Mesendoderm (in vitro differentiated cells): ENCODE results near the gene PLD5.
A peak's percentile ranks its signal among the peaks of the same experiment; 100 is the strongest.
"Not testable (repeated sequence)": the region's sequence is repeated elsewhere in the genome, so short reads cannot be mapped to it uniquely, and the experiment has no call there.

Experiments used
- DNase-seq: peaks from one replicate; pipeline ENCODE4 v3.0.0; 2013
- H2AK5ac ChIP-seq: 2 replicates; pipeline ENCODE4 v1.6.1; 2013; ENCODE audit warnings: low read length, inconsistent platforms
- H2BK120ac ChIP-seq: 2 replicates; pipeline ENCODE4 v1.6.1; 2013; ENCODE audit warnings: low read depth, mild to moderate bottlenecking, low read length, moderate library complexity, mixed read lengths
- H2BK15ac ChIP-seq: replicated peaks from 2 replicates; pipeline ENCODE4 v1.6.1; 2013; ENCODE audit warnings: low read depth, mild to moderate bottlenecking, moderate library complexity
- H2BK5ac ChIP-seq: 2 replicates; pipeline ENCODE4 v1.6.1; 2013; ENCODE audit warnings: low read length, inconsistent platforms
- H3K18ac ChIP-seq: 2 replicates; pipeline ENCODE4 v1.6.1; 2013; ENCODE audit warnings: mild to moderate bottlenecking, low read length, mixed read lengths
- H3K23ac ChIP-seq: one replicate; pipeline ENCODE4 v1.6.1; 2013; ENCODE audit warnings: low read length
- H3K27ac ChIP-seq: 2 replicates; pipeline ENCODE4 v1.5.1; 2013; ENCODE audit warnings: low read depth, mild to moderate bottlenecking, inconsistent platforms, low read length, moderate library complexity
- H3K27me3 ChIP-seq: 2 replicates; pipeline ENCODE4 v1.6.1; 2013; ENCODE audit warnings: low read length, control low read depth, mild to moderate bottlenecking, inconsistent platforms; ENCODE audit not compliant: insufficient read depth, poor library complexity
- H3K36me3 ChIP-seq: 2 replicates; pipeline ENCODE4 v1.6.1; 2013; ENCODE audit warnings: low read length, inconsistent platforms; ENCODE audit not compliant: control insufficient read depth, insufficient read depth
- H3K4ac ChIP-seq: one replicate; pipeline ENCODE4 v1.6.1; 2013; ENCODE audit warnings: low read depth, mild to moderate bottlenecking, low read length, moderate library complexity
- H3K4me1 ChIP-seq: 2 replicates; pipeline ENCODE4 v1.6.1; 2013; ENCODE audit warnings: low read depth, low read length, inconsistent platforms; ENCODE audit not compliant: control insufficient read depth
- H3K4me2 ChIP-seq: 2 replicates; pipeline ENCODE4 v1.6.1; 2013; ENCODE audit warnings: low read length
- H3K4me3 ChIP-seq: 2 replicates; pipeline ENCODE4 v1.5.1; 2013; ENCODE audit warnings: mild to moderate bottlenecking, low read length
- H3K56ac ChIP-seq: one replicate; pipeline ENCODE4 v1.6.1; 2013; ENCODE audit warnings: low read length
- H3K79me1 ChIP-seq: 2 replicates; pipeline ENCODE4 v1.6.1; 2013; ENCODE audit warnings: low read length, inconsistent platforms
- H3K79me2 ChIP-seq: 2 replicates; pipeline ENCODE4 v1.6.1; 2013; ENCODE audit warnings: mild to moderate bottlenecking, low read length; ENCODE audit not compliant: control insufficient read depth, insufficient read depth
- H3K9ac ChIP-seq: 2 replicates; pipeline ENCODE4 v1.6.1; 2013; ENCODE audit warnings: low read length, inconsistent platforms
- H4K5ac ChIP-seq: one replicate; pipeline ENCODE4 v1.6.1; 2013; ENCODE audit warnings: low read length
- H4K8ac ChIP-seq: one replicate; pipeline ENCODE4 v1.6.1; 2013; ENCODE audit warnings: low read depth, mild to moderate bottlenecking, control low read depth, low read length, moderate library complexity
- WGBS: extraction: QIAGEN DNeasy Blood & Tissue Kit; methylation state at CpG from one replicate; pipeline ENCODE4 v1.1.7; 2013; ENCODE audit warnings: low lambda C conversion rate, missing lambda C conversion rate; ENCODE audit not compliant: insufficient coverage; ENCODE audit errors: extremely low coverage; 5-methylcytosine and 5-hydroxymethylcytosine counted together

PLD5 gene

DNA sequence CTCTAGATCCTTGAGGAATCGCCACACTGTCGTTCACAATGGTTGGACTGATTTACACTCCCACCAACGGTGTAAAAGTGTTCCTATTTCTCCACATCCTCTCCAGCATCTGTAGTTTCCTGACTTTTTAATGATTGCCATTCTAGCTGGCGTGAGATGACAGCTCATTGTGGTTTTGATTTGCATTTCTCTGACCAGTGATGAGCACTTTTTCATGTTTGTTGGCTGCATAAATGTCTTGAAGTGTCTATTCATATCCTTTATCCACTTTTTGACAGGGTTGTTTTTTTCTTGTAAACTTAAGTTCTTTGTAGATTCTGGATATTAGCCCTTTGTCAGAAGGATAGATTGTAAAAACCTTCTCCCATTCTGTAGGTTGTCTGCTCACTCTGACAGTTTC is 465.9 kb downstream of the PLD5 start:
- H3K23ac ChIP-seq, H3K56ac ChIP-seq, H3K79me1 ChIP-seq, H4K8ac ChIP-seq, H3K27me3 ChIP-seq, H3K79me2 ChIP-seq, H3K18ac ChIP-seq, H2BK15ac ChIP-seq, H3K4me2 ChIP-seq, H3K4me1 ChIP-seq, H3K9ac ChIP-seq, H3K4me3 ChIP-seq, H2BK120ac ChIP-seq, H3K4ac ChIP-seq, H2AK5ac ChIP-seq, H4K5ac ChIP-seq, H3K27ac ChIP-seq, H2BK5ac ChIP-seq, DNase-seq, H3K36me3 ChIP-seq: not testable (repeated sequence)
- WGBS, result no CpG with 5 or more reads among the region's 4 CpGs

DNA sequence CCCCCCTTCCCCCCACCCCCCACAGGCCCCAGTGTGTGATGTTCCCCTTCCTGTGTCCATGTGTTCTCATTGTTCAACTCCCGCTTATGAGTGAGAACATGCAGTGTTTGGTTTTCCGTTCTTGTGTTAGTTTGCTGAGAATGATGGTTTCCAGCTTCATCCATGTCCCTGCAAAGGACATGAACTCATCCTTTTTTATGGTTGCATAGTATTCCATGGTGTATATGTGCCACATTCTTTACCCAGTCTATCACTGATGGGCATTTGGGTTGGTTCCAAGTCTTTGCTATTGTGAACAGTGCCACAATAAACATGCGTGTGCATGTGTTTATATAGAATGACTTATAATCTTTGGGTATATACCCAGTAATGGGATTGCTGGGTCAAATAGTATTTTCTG is 466.3 kb downstream of the PLD5 start:
- not testable (repeated sequence) for H2BK5ac ChIP-seq, H3K56ac ChIP-seq, H3K4me2 ChIP-seq, H2BK15ac ChIP-seq, H3K9ac ChIP-seq, H3K79me1 ChIP-seq, H3K79me2 ChIP-seq, H3K18ac ChIP-seq, H3K4me3 ChIP-seq, H3K27me3 ChIP-seq, H3K23ac ChIP-seq, H4K5ac ChIP-seq, H3K4ac ChIP-seq, H4K8ac ChIP-seq, DNase-seq, H3K4me1 ChIP-seq, H2AK5ac ChIP-seq, H2BK120ac ChIP-seq, H3K27ac ChIP-seq, H3K36me3 ChIP-seq
- WGBS, result no CpG with 5 or more reads among the region's 3 CpGs

DNA sequence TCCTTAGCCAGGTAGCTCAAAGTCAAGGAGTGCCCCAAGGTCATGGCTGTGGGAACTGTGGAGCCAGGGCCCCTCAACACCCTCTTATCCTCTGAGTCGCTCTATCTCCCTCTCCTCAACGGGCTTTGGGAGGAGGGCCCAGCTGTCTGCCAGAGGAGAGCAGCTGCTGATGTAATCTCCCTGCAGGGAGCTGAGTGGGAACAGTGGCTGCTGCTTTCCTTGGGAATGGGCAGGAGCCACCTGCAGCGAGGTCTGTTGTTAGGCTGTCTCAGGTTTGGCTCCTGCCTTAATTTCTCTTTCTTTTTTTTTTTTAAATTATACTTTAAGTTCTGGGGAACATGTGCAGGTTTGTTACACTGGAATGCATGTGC is 466.8 kb downstream of the PLD5 start:
- WGBS, result no CpG with 5 or more reads among the region's 3 CpGs

DNA sequence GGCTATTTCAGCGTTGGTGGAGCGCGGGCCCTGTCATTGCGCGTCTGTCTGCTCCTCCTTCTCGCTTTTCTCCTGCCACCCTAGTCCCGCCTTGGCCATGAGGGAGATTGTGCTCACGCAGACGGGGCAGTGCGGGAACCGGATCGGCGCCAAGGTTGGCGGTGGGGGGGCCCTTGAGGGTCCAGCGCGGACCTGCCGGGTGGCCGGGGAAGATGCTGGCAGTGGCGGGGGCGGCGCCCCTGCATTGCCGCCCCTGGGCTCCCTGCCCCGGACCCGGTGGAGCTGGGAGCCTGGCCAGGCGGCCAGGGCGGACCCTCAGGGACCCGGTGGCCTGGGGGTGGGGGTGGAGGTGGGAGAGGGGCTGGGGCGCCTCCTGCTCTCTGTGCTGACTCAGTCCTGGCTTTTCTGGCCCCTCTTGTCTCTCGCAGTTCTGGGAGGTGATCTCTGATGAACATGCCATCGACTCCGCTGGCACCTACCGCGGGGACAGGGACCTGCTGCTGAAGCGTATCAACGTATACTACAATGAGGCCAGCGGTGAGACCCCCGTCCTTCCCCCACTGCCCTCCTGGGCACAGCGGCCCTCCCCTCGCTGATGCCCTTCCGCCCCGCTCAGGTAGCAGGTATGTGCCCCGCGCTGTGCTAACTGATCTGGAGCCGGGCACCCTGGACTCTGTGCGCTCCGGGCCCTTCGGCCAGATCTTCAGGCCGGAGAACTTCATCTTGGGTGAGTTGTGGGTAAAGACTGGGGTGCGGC is 467.3 kb downstream of the PLD5 start:
- H3K79me2 ChIP-seq, result no peaks in the 10 kb centered on the region
- H3K4me3 ChIP-seq, result no peak overlapping the region
- no peak overlapping the region for H3K9ac ChIP-seq
- no peak overlapping the region for H4K5ac ChIP-seq
- H3K18ac ChIP-seq, result no peak overlapping the region
- H3K4me1 ChIP-seq, result no peaks in the 10 kb centered on the region
- H3K27ac ChIP-seq, result no peak overlapping the region
- no peaks in the 10 kb centered on the region for H3K36me3 ChIP-seq
- no peak overlapping the region for H2BK15ac ChIP-seq
- no peak overlapping the region for H3K56ac ChIP-seq
- H3K23ac ChIP-seq, result no peak overlapping the region
- DNase-seq, result no peak
- no peak overlapping the region for H2BK120ac ChIP-seq
- no peak overlapping the region for H2BK5ac ChIP-seq
- H3K79me1 ChIP-seq, result no peaks in the 10 kb centered on the region
- no peak overlapping the region for H4K8ac ChIP-seq
- no peak overlapping the region for H2AK5ac ChIP-seq
- no CpG with 5 or more reads among the region's 49 CpGs for WGBS
- no peaks in the 10 kb centered on the region for H3K27me3 ChIP-seq
- H3K4me2 ChIP-seq, result no peak overlapping the region
- H3K4ac ChIP-seq, result no peak overlapping the region

More for the DNA sequence above, 466.8 kb downstream of the PLD5 start:
- no peaks in the 10 kb centered on the region for H3K79me2 ChIP-seq
- H2BK15ac ChIP-seq, result no peak overlapping the region
- H4K8ac ChIP-seq, result no peak overlapping the region
- H3K79me1 ChIP-seq, result no peaks in the 10 kb centered on the region
- no peak overlapping the region for H3K9ac ChIP-seq
- peak; percentile 30 for DNase-seq
- H2AK5ac ChIP-seq, result no peak overlapping the region
- H3K18ac ChIP-seq, result no peak overlapping the region
- H2BK120ac ChIP-seq, result no peak overlapping the region
- no peak overlapping the region for H3K4ac ChIP-seq
- no peak overlapping the region for H3K23ac ChIP-seq
- no peaks in the 10 kb centered on the region for H3K4me1 ChIP-seq
- no peak overlapping the region for H4K5ac ChIP-seq
- no peak overlapping the region for H3K4me2 ChIP-seq
- H2BK5ac ChIP-seq, result no peak overlapping the region
- H3K36me3 ChIP-seq, result no peaks in the 10 kb centered on the region
- H3K56ac ChIP-seq, result no peak overlapping the region
- H3K27ac ChIP-seq, result no peak overlapping the region
- H3K27me3 ChIP-seq, result no peaks in the 10 kb centered on the region
- no peak overlapping the region for H3K4me3 ChIP-seq

DNA sequence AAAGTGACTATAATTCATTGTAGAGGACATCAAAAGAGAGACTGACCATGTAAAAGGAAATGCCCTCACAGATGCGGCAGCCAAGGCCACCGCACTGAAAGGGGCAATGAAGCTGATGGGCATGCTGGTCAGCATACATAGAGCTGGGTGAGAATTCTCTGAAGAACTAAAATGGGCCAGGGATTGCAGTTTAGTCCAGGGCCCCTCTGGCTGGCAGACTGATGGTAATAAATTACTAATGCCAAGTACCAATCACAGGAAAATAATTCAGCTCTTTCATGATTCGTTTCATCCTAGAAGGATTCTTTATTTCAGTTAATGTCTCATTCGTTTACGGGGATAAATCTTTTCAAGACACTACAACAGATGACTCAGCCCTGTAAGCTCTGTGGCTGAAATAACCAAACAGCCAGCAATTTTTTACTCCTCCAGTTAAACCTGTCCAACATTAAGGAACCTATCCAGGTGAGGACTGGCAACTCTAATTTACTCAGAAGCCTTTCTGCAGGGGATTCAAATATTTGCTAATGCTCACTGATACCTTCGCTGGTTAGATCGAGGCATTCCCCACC is 468.7 kb downstream of the PLD5 start:
- Histone ChIP-seq H3K4me2 (no peak overlapping the region), H3K18ac (no peak overlapping the region), H3K79me1 (no peaks in the 10 kb centered on the region), H4K8ac (no peak overlapping the region), H3K4me3 (no peak overlapping the region), H3K27ac (no peak overlapping the region), H2BK120ac (no peak overlapping the region), H4K5ac (no peak overlapping the region), H3K23ac (no peak overlapping the region), H2AK5ac (no peak overlapping the region), H3K4me1 (no peaks in the 10 kb centered on the region), H3K56ac (no peak overlapping the region), H2BK5ac (no peak overlapping the region), H3K79me2 (no peaks in the 10 kb centered on the region), H3K4ac (no peak overlapping the region), H3K27me3 (no peaks in the 10 kb centered on the region), H3K36me3 (no peaks in the 10 kb centered on the region), H3K9ac (no peak overlapping the region), H2BK15ac (no peak overlapping the region)
- no peak for DNase-seq
- WGBS, result no CpG with 5 or more reads among the region's 7 CpGs

DNA sequence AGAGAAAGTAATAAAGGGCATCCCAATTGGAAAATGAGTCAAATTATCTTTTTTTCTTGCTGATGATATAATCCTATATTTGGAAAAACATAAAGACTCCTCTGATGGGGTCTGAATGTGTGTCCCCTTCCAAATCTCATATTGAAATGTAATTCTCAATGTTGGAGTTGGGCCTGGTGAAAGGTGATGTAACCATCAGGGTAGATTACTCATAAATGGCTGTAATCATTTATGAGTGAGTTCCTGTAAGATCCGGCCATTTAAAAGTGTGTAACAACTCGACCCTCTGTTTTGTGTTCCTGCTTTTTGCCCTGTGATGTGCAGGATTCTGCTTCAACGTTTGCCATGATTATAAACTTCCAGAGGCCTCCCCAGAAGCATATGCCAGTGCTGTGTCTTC is 481.3 kb downstream of the PLD5 start:
- Histone ChIP-seq H3K4me3 (no peak overlapping the region), H3K27me3 (no peaks in the 10 kb centered on the region), H3K79me2 (no peaks in the 10 kb centered on the region), H3K9ac (no peak overlapping the region), H2AK5ac (no peak overlapping the region), H4K8ac (no peak overlapping the region), H4K5ac (no peak overlapping the region), H3K4me1 (no peaks in the 10 kb centered on the region), H2BK15ac (no peak overlapping the region), H2BK120ac (no peak overlapping the region), H3K56ac (no peak overlapping the region), H3K27ac (no peak overlapping the region), H3K4me2 (no peak overlapping the region), H3K18ac (no peak overlapping the region), H3K4ac (no peak overlapping the region), H2BK5ac (no peak overlapping the region), H3K79me1 (no peaks in the 10 kb centered on the region), H3K23ac (no peak overlapping the region), H3K36me3 (no peaks in the 10 kb centered on the region)
- no peak for DNase-seq
- no CpG with 5 or more reads among the region's 3 CpGs for WGBS
